ENCODE results near the gene KCTD6. TPM values are rescaled to one million over a fixed set of nuclear protein-coding genes. Genes with fewer than 3 reads are reported as not detected.

The KCTD6 gene
- total and polyA plus RNA-seq, 2 experiments from 2014 or later: 28.3 to 34.6 TPM

DNA sequence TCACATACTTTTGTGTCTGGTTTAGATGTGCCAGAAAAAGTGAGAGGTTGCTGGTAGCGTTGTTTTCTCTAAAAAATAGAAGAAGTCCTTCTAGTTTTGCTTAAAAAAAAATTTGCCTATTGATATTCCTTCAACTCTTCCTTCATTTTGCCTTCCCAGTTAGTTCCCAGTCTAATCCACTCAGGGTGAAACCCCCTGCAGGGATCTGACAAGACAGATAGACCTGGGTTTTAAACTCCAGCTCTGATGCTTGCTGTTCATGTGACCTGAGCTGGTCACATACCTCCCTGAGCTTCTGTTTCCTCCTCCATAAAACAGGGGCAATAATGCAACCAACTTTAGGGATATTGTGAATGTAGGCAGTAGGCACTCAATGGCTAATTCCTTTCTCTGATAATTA lies 18.6 kb upstream of the KCTD6 start:
- no peaks in the 10 kb centered on the region for H3K9me3 Mint-ChIP-seq
- Histone ChIP-seq H3K36me3 (ENCODE audit: insufficient read depth) (no peaks in the 10 kb centered on the region), H2AFZ (peak overlapping the region; percentile 4; the same call in 1 of the 2 replicates), H3K9me2 (ENCODE audit: insufficient read depth) (no peaks in the 10 kb centered on the region), H3K4me3 (no peak overlapping the region), H3K79me2 (replicated peaks; ENCODE audit: insufficient read depth) (no peaks in the 10 kb centered on the region), H3F3A (replicated peaks; ENCODE audit: low read depth) (no peaks in the 10 kb centered on the region), H4K20me1 (replicated peaks; ENCODE audit: insufficient read depth) (no peaks in the 10 kb centered on the region), H3K27ac (ENCODE audit: low read depth) (no peak overlapping the region), H3K4me1 (ENCODE audit: insufficient read depth) (peaks cover 10% of the 10 kb centered on the region), H3K4me2 (no peak overlapping the region), H3K27me3 (ENCODE audit: insufficient read depth) (no peaks in the 10 kb centered on the region)
- H3K4me3 Mint-ChIP-seq: no peak overlapping the region
- no peak overlapping the region for H3K27ac Mint-ChIP-seq
- ATAC-seq (no peak), DNase-seq (ENCODE audit: low spot score) (no peak)
- H3K27me3 Mint-ChIP-seq (ENCODE audit: insufficient read depth, low read depth, poor library complexity): peaks cover 5% of the 10 kb centered on the region
- no peaks in the 10 kb centered on the region for H3K36me3 Mint-ChIP-seq (ENCODE audit: low read depth)
- TF ChIP-seq CREB1 (CRISPR knock-in tag; IDR thresholded peaks at IDR 0.05; ENCODE audit: low read depth) (no peak), STAT1 (IDR thresholded peaks at IDR 0.05; ENCODE audit: unreplicated experiment) (no peak), EZH2phosphoT487 (IDR thresholded peaks at IDR 0.05; ENCODE audit: unreplicated experiment) (no peak), JUNB (IDR thresholded peaks at IDR 0.05; ENCODE audit: unreplicated experiment) (no peak), ZNF331 (CRISPR knock-in tag; IDR thresholded peaks at IDR 0.05; ENCODE audit: low read depth) (no peak), EZH2 (IDR thresholded peaks at IDR 0.05; ENCODE audit: low read depth, unreplicated experiment) (no peak), ZNF114 (CRISPR knock-in tag; IDR thresholded peaks at IDR 0.05) (no peak), NANOG (IDR thresholded peaks at IDR 0.05; ENCODE audit: borderline replicate concordance) (no peak), POLR2AphosphoS5 (IDR thresholded peaks at IDR 0.05; ENCODE audit: low read depth) (no peak)
- TF ChIP-seq, protein P1, sequence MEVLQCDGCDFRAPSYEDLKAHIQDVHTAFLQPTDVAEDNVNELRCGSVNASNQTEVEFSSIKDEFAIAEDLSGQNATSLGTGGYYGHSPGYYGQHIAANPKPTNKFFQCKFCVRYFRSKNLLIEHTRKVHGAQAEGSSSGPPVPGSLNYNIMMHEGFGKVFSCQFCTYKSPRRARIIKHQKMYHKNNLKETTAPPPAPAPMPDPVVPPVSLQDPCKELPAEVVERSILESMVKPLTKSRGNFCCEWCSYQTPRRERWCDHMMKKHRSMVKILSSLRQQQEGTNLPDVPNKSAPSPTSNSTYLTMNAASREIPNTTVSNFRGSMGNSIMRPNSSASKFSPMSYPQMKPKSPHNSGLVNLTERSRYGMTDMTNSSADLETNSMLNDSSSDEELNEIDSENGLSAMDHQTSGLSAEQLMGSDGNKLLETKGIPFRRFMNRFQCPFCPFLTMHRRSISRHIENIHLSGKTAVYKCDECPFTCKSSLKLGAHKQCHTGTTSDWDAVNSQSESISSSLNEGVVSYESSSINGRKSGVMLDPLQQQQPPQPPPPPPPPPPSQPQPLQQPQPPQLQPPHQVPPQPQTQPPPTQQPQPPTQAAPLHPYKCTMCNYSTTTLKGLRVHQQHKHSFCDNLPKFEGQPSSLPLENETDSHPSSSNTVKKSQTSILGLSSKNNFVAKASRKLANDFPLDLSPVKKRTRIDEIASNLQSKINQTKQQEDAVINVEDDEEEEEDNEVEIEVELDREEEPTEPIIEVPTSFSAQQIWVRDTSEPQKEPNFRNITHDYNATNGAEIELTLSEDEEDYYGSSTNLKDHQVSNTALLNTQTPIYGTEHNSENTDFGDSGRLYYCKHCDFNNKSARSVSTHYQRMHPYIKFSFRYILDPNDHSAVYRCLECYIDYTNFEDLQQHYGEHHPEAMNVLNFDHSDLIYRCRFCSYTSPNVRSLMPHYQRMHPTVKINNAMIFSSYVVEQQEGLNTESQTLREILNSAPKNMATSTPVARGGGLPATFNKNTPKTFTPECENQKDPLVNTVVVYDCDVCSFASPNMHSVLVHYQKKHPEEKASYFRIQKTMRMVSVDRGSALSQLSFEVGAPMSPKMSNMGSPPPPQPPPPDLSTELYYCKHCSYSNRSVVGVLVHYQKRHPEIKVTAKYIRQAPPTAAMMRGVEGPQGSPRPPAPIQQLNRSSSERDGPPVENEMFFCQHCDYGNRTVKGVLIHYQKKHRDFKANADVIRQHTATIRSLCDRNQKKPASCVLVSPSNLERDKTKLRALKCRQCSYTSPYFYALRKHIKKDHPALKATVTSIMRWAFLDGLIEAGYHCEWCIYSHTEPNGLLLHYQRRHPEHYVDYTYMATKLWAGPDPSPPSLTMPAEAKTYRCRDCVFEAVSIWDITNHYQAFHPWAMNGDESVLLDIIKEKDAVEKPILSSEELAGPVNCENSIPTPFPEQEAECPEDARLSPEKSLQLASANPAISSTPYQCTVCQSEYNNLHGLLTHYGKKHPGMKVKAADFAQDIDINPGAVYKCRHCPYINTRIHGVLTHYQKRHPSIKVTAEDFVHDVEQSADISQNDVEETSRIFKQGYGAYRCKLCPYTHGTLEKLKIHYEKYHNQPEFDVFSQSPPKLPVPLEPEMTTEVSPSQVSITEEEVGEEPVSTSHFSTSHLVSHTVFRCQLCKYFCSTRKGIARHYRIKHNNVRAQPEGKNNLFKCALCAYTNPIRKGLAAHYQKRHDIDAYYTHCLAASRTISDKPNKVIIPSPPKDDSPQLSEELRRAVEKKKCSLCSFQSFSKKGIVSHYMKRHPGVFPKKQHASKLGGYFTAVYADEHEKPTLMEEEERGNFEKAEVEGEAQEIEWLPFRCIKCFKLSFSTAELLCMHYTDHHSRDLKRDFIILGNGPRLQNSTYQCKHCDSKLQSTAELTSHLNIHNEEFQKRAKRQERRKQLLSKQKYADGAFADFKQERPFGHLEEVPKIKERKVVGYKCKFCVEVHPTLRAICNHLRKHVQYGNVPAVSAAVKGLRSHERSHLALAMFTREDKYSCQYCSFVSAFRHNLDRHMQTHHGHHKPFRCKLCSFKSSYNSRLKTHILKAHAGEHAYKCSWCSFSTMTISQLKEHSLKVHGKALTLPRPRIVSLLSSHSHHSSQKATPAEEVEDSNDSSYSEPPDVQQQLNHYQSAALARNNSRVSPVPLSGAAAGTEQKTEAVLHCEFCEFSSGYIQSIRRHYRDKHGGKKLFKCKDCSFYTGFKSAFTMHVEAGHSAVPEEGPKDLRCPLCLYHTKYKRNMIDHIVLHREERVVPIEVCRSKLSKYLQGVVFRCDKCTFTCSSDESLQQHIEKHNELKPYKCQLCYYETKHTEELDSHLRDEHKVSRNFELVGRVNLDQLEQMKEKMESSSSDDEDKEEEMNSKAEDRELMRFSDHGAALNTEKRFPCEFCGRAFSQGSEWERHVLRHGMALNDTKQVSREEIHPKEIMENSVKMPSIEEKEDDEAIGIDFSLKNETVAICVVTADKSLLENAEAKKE (CRISPR knock-in tag; IDR thresholded peaks at IDR 0.05): no peak
- TF ChIP-seq, protein P2, sequence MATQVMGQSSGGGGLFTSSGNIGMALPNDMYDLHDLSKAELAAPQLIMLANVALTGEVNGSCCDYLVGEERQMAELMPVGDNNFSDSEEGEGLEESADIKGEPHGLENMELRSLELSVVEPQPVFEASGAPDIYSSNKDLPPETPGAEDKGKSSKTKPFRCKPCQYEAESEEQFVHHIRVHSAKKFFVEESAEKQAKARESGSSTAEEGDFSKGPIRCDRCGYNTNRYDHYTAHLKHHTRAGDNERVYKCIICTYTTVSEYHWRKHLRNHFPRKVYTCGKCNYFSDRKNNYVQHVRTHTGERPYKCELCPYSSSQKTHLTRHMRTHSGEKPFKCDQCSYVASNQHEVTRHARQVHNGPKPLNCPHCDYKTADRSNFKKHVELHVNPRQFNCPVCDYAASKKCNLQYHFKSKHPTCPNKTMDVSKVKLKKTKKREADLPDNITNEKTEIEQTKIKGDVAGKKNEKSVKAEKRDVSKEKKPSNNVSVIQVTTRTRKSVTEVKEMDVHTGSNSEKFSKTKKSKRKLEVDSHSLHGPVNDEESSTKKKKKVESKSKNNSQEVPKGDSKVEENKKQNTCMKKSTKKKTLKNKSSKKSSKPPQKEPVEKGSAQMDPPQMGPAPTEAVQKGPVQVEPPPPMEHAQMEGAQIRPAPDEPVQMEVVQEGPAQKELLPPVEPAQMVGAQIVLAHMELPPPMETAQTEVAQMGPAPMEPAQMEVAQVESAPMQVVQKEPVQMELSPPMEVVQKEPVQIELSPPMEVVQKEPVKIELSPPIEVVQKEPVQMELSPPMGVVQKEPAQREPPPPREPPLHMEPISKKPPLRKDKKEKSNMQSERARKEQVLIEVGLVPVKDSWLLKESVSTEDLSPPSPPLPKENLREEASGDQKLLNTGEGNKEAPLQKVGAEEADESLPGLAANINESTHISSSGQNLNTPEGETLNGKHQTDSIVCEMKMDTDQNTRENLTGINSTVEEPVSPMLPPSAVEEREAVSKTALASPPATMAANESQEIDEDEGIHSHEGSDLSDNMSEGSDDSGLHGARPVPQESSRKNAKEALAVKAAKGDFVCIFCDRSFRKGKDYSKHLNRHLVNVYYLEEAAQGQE (IDR thresholded peaks at IDR 0.05; ENCODE audit: unreplicated experiment): no peak
- TF ChIP-seq, protein P3, sequence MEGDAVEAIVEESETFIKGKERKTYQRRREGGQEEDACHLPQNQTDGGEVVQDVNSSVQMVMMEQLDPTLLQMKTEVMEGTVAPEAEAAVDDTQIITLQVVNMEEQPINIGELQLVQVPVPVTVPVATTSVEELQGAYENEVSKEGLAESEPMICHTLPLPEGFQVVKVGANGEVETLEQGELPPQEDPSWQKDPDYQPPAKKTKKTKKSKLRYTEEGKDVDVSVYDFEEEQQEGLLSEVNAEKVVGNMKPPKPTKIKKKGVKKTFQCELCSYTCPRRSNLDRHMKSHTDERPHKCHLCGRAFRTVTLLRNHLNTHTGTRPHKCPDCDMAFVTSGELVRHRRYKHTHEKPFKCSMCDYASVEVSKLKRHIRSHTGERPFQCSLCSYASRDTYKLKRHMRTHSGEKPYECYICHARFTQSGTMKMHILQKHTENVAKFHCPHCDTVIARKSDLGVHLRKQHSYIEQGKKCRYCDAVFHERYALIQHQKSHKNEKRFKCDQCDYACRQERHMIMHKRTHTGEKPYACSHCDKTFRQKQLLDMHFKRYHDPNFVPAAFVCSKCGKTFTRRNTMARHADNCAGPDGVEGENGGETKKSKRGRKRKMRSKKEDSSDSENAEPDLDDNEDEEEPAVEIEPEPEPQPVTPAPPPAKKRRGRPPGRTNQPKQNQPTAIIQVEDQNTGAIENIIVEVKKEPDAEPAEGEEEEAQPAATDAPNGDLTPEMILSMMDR (conservative IDR thresholded peaks at IDR 0.05; ENCODE audit: low read depth in 2 of 2): no peak
- TF ChIP-seq, protein P4, sequence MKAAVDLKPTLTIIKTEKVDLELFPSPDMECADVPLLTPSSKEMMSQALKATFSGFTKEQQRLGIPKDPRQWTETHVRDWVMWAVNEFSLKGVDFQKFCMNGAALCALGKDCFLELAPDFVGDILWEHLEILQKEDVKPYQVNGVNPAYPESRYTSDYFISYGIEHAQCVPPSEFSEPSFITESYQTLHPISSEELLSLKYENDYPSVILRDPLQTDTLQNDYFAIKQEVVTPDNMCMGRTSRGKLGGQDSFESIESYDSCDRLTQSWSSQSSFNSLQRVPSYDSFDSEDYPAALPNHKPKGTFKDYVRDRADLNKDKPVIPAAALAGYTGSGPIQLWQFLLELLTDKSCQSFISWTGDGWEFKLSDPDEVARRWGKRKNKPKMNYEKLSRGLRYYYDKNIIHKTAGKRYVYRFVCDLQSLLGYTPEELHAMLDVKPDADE (IDR thresholded peaks at IDR 0.05): no peak
- H3K4me1 Mint-ChIP-seq: peaks cover 16% of the 10 kb centered on the region
